ENCODE measurements around the gene CACNA1B. TPM values are rescaled to one million over a fixed set of nuclear protein-coding genes. Genes with fewer than 3 reads are reported as not detected.
"Not testable (repeated sequence)": the region's sequence is repeated elsewhere in the genome, so short reads cannot be mapped to it uniquely, and the experiment has no call there.

The CACNA1B gene
- total RNA-seq, 1 donor from 2014 or later: 0.41 TPM

DNA sequence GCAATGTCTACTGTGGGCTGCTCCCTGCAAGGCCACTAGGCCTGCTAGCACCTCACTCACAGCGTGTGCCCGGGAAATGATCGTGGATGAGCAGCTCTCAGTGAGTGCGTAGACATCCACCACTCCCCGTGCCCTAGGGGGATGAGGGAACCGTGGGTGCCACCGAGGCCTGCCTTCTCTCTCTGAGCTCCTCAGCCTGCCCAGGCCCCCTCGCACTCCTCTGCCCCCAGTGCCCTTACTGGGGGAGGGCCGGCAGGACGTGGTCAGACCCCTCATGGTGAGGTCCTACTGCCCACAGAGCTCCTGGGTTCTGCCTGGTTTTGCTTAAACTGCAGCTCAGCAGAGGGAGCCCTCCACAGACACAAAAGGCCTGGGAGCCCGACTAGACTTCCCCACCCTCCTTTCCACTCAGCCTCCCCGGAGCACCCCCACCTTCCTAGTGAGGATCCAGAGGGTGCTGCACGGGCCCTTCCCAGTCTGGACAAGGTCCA, 220.0 kb downstream of the CACNA1B start:
- DNase-seq (ENCODE audit: missing footprints): no peak

DNA sequence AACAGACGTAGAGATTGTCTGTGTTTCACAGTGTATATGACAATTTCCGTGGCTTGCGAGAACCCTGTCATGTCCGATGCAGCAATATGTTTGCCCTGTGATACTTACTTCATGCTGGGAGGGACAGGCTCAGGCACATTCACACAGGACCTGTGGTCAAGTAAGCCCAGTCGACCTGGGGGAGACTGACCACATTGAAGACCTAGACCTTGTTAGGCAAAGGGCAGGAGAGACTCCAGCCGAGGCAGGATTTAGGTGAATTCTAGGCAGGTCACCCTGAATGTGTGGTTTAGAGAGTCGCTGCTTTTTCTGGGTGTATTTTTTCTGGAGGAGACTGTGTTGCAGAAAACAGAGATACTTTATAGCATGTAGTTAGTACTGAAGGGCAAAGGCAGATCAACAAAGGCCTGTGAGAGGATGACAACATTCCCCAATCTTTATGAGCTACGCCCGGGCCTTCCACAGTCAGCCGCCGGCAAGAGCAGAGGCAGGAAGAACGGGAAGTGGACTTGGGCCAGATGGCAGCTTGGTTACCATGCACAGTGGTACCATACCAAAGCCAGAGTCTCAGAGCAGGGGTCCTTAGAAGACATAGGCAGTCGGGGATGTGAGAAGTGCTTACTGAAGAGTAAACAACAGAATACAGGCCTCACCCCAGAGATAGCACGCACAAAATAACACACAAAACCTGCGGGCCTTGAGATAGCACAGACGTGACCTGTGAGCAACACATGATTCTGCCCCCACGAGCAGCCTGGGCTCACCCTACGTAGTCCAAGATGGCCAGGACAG, 220.7 kb downstream of the CACNA1B start:
- intact Hi-C loops (cut with DNase I): no loop called here
- ATAC-seq: no peak
- no peak for DNase-seq (ENCODE audit: missing footprints)

More for the DNA sequence above, 220.0 kb downstream of the CACNA1B start:
- no peak for ATAC-seq
- intact Hi-C loops (cut with DNase I): no loop called here

DNA sequence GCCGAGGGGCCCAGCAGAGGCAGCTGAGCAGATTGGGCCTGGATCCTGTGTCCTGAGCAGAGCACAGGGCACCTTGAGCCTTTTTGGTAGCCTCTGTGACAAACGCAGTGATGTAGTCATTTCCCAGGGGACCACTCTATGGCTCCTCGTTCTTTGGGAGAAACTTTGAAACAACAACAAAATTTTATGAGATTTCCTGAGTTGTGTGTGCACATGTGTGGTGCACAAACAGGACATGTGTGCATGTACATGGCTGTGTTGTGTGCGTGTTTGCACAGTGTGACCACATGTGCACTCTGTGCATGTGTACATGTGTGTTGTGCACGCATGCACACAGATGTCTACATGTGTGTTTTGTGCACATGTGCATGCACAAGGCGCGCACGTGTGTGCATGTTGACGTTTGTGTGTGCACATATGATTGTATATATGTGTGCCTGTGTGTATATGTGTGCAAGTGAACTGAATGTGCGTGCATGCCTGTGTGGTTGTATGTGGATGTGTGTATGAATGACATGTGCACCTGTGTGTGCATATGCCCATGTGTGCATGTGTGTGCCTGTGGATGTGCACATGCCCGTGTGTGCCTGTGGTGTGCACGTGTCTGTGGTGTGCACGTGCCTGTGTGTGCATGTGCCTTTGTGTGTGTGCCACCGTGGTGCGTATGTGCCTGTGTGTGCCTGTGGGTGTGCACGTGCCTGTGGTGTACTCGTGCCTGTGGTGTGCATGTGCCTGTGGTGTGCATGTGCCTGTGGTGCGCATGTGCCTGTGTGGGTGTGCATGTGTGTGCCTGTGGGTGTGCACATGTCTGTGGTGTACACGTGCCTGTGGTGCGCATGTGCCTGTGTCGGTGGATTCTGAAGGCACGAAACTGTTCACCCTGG, 221.6 kb downstream of the CACNA1B start:
- no peak for ATAC-seq
- intact Hi-C loops (cut with DNase I): no loop called here
- DNase-seq (ENCODE audit: missing footprints): no peak

DNA sequence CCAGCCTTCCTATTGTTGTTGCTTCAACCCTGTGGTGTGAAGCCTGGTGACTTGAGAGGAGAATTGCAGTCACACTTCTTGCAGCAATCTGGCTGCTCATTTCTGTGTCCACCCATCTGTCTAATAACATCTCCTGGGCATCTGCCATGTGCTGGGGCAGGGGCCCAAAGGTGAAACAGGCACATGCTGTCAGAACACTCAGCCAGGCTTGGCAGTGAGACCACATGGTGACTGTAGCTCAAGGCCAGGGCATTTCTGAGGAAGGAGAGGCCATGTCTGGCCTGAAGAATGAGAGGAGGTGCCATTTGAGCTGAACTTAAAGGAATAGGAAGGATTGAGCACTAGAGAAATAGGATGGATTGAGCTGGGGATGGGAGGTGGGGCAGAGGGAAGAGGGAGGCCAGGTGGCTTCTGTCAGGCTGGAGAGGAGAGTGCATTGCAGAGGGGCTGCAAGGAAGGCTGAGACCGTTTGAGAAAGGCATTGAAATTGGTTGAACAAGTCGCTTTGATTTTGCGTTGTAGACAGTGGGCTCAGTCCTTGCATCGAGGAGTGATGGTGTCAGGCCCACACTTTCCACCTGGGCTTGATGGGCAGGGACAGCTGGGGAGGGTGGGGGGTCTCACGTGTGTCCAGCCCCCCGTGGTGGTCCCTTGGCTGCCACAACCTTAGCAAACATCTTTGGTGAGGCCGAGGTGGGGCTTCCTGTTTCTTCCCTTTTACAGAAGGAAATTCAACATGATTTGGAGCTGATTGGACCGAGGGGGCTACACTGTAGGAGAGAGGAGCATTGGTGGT, 222.4 kb downstream of the CACNA1B start:
- intact Hi-C loops (cut with DNase I): no loop called here
- peak; percentile 57 for ATAC-seq
- DNase-seq (ENCODE audit: missing footprints): no peak

DNA sequence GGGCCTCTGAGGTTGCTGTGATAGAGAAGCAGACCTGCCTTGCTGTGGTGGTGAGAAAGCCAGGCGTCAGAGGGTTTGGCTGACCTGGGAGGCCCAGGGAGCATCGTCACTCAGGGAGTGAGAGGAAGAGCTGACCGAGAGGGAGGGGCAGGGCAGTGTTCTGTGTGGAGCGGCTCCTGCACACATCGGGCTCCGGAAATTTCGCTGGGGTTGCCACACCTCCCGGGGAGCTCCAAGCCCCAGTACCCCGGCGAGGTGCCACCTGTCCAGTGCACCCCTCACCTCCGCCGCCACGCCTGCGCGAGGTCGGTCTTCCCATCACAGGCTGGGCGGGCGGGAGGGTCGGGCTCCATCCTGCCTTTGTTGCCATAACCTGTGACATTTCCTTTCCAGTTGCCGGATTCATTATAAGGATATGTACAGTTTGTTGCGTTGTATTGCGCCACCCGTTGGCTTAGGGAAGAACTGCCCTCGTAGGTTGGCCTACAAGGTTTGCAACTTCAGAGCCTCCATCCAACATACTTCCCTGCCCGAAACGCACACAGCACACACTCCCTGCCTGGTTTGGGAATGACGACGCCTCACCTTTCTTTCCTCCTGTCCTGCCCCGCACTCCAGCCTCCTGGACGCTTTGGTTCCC, 223.2 kb downstream of the CACNA1B start:
- intact Hi-C loops (cut with DNase I): no loop called here
- ATAC-seq: no peak
- no peak for DNase-seq (ENCODE audit: missing footprints)

DNA sequence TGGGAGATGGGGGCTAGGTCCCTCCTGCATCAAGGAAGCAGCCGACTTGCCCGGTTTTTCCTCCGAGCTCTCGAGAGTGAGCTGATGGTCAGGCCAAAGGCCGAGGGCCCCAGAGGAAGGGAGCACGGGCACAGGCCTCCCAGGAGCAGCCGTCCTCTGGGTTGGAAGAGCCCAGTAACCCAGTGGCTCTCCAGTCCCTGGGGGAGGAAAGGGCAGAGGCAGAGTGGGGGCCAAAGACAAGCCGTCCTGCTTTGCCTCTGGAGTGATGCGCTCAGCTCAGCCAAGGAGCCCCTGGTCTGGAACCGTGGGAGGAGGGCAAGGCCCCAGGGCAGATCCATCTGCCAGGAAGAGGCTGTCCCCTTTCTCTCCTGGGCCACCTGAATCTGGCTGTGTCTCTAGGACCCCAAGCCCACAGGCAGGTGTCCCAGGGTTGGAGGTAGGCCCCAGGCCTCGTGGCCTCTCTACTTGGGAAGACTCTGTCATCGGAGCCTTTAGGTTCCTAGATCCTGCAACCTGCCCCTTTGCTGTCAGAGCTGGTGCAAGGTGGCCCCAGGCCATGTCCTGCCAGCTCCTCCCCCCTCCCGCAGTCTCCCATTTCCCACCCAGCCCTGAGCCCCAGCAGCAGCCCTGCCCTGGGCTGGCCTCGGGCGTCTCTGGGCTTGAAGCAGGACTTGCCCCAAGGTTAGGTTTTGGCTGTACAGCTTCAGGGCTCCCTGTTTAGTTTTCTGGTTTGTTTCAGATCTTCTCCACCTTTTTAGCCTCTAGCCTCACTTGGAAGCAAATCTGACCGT, 224.1 kb downstream of the CACNA1B start:
- ATAC-seq (no peak), DNase-seq (ENCODE audit: missing footprints) (no peak)
- intact Hi-C loops (cut with DNase I): no loop called here

DNA sequence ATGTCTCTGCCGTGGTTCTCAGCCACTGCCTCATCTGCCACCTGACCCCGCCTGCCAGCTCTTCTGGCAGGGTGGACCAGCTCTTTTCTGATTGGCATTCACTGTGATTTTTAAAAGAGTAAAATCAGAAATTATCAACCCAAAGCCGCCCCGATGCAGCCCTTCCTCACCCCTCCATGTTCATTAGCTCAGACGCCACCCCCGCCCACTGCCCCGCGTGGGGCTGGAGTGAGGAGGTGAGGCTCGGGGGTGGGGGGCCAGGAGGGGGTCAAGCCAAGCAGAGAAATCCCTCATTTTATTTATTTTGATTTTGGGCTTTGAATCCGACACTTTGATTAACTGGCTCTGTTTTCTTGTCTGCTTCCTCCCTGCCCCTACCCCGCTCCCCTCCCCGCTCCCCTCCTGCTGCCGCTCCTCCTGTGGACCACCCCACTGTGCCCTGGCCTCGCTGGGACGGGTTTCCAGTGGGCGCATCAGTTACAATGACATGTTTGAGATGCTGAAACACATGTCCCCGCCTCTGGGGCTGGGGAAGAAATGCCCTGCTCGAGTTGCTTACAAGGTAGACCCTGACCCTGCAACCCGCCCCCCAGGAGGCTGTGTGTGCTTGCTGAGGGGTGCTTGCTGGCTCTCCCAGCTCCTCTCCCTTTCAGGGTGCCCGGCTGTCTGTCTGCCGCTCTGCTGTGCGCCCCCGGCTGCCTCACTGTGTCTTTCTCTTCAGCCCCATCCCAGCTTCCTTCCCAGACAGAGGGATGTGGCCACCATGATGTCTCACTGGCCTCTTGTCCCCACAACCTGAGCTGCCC, 224.9 kb downstream of the CACNA1B start:
- DNase-seq (ENCODE audit: missing footprints): no peak
- intact Hi-C loops (cut with DNase I): no loop called here
- ATAC-seq: no peak

DNA sequence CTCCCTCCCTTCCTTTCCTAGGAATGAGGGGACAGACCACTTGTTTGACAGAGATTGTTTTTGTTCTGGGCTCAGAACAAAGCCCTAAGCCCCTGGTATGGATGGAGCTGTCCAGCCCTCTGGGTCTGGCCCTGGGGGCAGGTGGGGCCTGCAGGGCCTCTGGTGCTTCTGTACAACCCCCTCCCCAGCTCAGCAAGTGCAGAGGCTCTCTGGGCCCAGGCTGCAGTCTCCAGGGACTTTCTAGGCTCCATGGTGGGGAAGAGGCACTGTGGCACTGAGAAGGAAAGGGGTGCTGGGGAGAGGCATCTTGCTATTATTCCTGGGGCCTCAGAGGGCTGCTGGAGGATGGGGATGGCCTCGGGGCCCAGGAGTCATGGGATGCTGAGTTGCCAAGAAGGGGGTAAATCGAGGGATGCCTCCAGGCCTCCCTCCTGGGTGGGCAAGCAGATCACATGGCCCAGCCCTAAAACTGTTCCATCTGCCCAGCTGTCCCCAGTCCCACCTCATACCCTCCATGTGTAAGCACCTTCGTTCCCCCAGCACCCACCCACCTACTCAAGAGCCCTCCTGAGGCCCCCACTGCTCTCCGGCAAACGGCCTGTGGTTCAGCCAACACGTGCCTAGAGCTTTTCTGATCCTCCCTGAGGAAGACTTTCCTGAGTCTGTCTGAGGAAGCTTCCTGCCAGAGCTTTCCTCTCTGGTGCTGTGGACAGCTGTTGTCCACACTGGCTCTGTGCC, 225.7 kb downstream of the CACNA1B start:
- DNase-seq (ENCODE audit: missing footprints): no peak
- ATAC-seq: no peak
- intact Hi-C loops (cut with DNase I): no loop called here

DNA sequence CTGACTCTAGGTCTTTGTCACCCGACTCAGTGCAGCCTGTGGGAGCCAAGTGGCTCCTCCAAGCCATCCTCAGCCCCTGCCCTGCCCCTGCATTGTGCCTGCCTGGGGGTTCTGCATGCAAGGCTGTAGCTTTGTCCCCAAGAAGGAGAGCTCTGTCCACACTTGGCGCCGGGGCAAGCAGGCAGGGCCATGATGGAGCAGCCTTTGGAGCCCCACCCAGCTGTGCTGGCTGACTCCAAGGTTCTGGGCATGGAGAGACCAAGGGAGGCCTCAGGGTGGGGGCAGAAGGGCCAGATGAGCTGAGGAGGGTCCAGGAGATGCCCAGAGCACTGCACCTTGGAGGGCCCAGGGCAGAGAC, 226.2 kb downstream of the CACNA1B start:
- DNase-seq (ENCODE audit: missing footprints) (no peak), ATAC-seq (no peak)
- intact Hi-C loops (cut with DNase I): no loop called here

DNA sequence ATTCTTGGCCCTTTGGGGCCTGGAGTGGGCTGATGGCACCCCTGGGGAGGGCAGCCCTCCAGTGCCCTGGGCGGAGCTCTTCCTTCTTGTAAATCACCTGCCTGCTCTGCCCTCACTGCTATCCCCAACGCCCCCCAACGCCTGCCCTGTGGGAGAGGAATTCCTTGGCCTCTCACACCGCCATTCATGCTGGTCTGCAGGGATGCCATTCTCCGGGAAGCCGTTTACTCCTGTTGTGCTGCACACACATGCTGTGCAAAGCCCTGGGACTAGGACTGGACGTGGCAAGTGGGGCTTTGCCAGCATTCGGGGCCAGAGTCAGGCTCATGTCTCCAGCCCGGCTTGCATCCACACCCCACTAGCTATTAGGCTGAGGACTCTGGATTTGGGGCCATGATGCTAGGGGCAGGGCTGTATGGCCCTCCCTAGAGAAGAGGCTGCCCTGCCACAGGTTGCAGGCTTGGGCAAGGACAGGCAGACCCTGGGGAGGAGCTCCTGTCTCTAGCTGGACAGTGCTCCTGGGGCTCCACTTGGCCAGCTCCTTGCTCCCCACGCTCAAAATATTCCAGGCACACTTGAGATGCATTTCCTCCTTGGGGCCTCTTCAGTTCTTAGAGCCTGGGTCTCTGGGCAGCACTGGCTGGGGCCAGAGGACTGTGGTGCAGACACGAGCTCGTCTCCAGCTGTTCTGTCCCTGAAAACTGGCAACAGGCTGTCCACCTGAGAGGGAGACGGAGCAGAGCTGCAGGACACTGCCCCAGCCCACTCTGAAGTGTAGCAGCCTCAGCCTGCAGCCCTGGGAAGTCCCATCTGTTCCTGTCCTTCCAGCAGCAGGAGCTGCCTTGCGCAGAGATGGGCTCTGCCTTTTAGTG, 226.9 kb downstream of the CACNA1B start:
- intact Hi-C loops (cut with DNase I): no loop called here
- ATAC-seq: no peak
- DNase-seq (ENCODE audit: missing footprints): no peak

DNA sequence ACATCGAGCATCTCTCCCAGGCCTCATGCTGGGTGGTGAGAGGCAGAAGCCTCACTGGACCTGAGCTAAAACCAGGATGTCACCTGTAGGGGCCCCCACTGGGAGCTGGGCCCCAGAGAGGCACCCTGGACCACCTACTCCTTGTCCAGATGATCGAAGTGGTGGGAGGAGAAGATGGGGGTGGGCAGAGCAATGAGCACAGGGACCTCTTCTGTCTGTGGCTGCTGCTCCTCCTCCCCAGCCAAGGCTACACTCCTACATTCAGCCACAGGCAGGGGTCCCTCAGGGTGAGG, 227.5 kb downstream of the CACNA1B start:
- ATAC-seq (no peak), DNase-seq (ENCODE audit: missing footprints) (no peak)
- intact Hi-C loops (cut with DNase I): no loop called here

DNA sequence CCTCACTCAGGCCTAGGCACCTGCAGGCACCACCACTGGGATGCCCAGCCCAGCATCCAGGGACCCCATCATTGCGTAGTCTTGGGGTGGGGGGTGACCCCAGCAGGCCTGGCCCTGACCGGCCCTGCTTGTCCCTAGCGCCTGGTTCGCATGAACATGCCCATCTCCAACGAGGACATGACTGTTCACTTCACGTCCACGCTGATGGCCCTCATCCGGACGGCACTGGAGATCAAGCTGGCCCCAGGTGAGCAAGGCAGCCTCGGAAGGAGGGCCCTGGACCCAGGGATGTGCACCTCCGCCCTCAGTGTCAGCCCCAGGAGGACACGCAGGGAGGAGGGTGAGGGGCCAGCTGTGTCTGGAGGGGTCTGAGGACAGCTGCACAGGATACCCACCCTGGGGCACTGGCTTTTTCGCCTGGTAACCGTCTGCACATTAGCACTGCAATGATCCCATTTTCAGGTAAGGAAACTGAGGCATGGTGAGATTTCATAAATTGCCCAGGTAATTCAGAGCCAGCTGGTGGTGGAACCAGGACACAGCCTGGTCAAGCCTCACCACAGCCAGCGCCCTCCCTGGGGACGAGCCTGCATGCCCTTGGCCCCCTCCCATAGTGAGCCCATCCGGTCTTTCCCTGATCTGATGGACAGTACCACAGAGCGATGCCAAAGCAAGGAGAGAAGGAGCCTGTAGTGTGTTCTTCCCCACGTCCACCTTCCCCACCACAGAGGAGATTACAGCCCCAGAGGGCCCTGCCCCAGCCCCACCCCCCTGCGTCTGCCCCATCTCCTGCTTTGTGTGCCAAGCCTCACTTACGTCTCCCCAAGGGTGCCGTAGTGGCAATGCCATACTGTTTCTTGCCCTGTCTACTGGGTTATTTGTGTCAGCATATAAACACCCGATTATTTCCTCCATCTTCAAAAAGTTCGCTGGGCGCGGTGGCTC, 228.3 kb downstream of the CACNA1B start:
- intact Hi-C loops (cut with DNase I): no loop called here

DNA sequence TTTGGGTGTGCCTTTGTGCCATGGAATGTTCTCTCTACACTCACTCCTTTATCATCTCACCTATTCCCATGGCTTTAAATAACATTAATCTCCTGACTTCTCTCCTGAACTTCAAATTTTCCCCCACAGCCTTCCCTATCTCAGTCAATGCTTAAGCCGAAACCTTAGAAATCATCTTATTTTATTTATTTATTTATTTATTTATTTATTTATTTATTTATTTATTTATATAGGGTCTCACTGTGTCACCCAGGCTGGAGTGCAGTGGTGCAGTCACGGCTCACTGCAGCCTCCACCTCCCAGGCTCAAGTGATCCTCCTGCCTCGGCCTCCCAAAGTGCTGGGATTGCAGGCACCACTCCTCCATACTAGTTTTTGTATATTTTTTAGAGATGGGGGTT, 229.5 kb downstream of the CACNA1B start:
- intact Hi-C loops (cut with DNase I); DNase-seq (ENCODE audit: missing footprints); ATAC-seq: not testable (repeated sequence)

More for the DNA sequence above, 228.3 kb downstream of the CACNA1B start:
- no peak for DNase-seq (ENCODE audit: missing footprints)
- no peak for ATAC-seq

DNA sequence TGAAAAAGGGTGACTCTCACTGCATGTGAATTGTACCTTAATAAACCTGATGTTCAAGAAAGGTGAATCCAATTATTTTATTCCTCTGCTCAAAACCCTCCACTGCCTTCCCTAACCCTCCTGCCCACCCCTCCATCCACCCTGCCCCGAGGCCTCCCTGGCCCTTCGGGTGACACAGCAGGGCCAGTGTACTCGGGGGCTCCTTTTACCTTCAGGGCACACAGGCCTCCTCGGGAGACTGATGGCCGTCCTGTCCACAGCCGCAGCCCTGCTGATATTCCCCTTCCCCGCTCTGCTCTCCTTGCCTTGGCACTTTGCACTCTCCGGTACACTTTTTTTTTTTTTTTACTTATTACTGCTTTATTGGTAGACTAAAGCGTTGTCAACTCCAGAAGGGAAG, 234.0 kb downstream of the CACNA1B start:
- intact Hi-C loops (cut with DNase I): no loop called here
- DNase-seq (ENCODE audit: missing footprints) (no peak), ATAC-seq (no peak)

Measured in Right ventricle myocardium inferior (tissue), 1 donor.